ENCODE results near the gene ACADL.

- TF ChIP-seq CTCF (IDR thresholded peaks at IDR 0.05; ENCODE audit: insufficient read depth, low read length), result no peak
- no peak for TF ChIP-seq POLR2AphosphoS5 (IDR thresholded peaks at IDR 0.05; ENCODE audit: low read depth)
These were observed 44.8 kb downstream of the ACADL start for GRCh38 chr2:210180477-210180876.

Data from HL-60 (cell line).